Neural progenitor cell (in vitro differentiated cells): Measurements from ENCODE around the gene C1orf21. TPM values are rescaled to one million over a fixed set of nuclear protein-coding genes. Genes with fewer than 3 reads are reported as not detected.

Experiments
- DNase-seq: peaks from one replicate; pipeline ENCODE4 v3.0.0-alpha.2; 2016; ENCODE audit warnings: low spot score
- H2AFZ ChIP-seq: fragments of 200-600 bp; sonication (generic); replicated peaks from 2 replicates; pipeline ENCODE4 v1.6.1; 2016; ENCODE audit warnings: antibody characterized with exemption
- H3F3A ChIP-seq: fragments of 200-600 bp; sonication (generic); 2 replicates; pipeline ENCODE4 v1.6.1; 2016; ENCODE audit warnings: antibody characterized with exemption, low read depth
- H3K27ac ChIP-seq: fragments of 200-600 bp; sonication (generic); 2 replicates; pipeline ENCODE4 v1.5.1; 2016; ENCODE audit warnings: mild to moderate bottlenecking
- H3K27me3 ChIP-seq: fragments of 200-600 bp; sonication (generic); 2 replicates; pipeline ENCODE4 v1.6.1; 2016; ENCODE audit warnings: mild to moderate bottlenecking, moderate library complexity
- H3K36me3 ChIP-seq: fragments of 200-600 bp; sonication (generic); 2 replicates; pipeline ENCODE4 v1.5.1; 2016
- H3K4me1 ChIP-seq: fragments of 200-600 bp; sonication (generic); 2 replicates; pipeline ENCODE4 v1.6.1; 2016; ENCODE audit warnings: mixed run types
- H3K4me2 ChIP-seq: fragments of 200-600 bp; sonication (generic); 2 replicates; pipeline ENCODE4 v1.6.1; 2016
- H3K4me3 ChIP-seq: fragments of 200-600 bp; sonication (generic); 2 replicates; pipeline ENCODE4 v1.5.1; 2016
- H3K79me2 ChIP-seq: fragments of 200-600 bp; sonication (generic); 2 replicates; pipeline ENCODE4 v1.6.1; 2016; ENCODE audit warnings: low read depth
- H3K9ac ChIP-seq: fragments of 200-600 bp; sonication (generic); 2 replicates; pipeline ENCODE4 v1.6.1; 2016
- H3K9me3 ChIP-seq: fragments of 200-600 bp; sonication (generic); 2 replicates; pipeline ENCODE4 v1.5.1; 2016; ENCODE audit warnings: low read depth
- H4K20me1 ChIP-seq: fragments of 200-600 bp; sonication (generic); 2 replicates; pipeline ENCODE4 v1.6.1; 2016; ENCODE audit warnings: low read depth
- H3K27ac Mint-ChIP-seq: 3 replicates; pipeline ENCODE4 v1.8.0; 2021; ENCODE audit warnings: mixed read lengths
- H3K27me3 Mint-ChIP-seq: 2 replicates; pipeline ENCODE4 v1.8.0; 2022; ENCODE audit warnings: low read depth, mild to moderate bottlenecking, inconsistent platforms, moderate library complexity, mixed read lengths; ENCODE audit not compliant: insufficient read depth
- H3K36me3 Mint-ChIP-seq: 3 replicates; pipeline ENCODE4 v1.8.0; 2021; ENCODE audit warnings: mixed read lengths
- H3K4me1 Mint-ChIP-seq: 3 replicates; pipeline ENCODE4 v1.8.0; 2021; ENCODE audit warnings: mixed read lengths
- H3K4me3 Mint-ChIP-seq: 3 replicates; pipeline ENCODE4 v1.8.0; 2021; ENCODE audit warnings: mild to moderate bottlenecking, moderate library complexity, mixed read lengths
- H3K9me3 Mint-ChIP-seq: 3 replicates; pipeline ENCODE4 v1.8.0; 2020; ENCODE audit warnings: mixed read lengths
- CTCF ChIP-seq: fragments of 200-600 bp; sonication (generic); IDR thresholded peaks from 2 replicates; pipeline ENCODE4 v1.5.1; 2017; ENCODE audit warnings: antibody characterized with exemption, mild to moderate bottlenecking
- EZH2 ChIP-seq: fragments of 200-600 bp; sonication (generic); IDR thresholded peaks from 2 replicates; pipeline ENCODE4 v1.6.1; 2017; ENCODE audit warnings: antibody characterized with exemption, mild to moderate bottlenecking, moderate library complexity
- EZH2phosphoT487 ChIP-seq: fragments of 200-600 bp; sonication (generic); IDR thresholded peaks from 2 replicates; pipeline ENCODE4 v1.6.1; 2017; ENCODE audit warnings: antibody characterized with exemption
- total RNA-seq: library from RNA; depleted of rRNA; stranded (reverse); fragments of >200 nt; gene quantifications from 2 replicates; pipeline ENCODE4 v1.2.3, GENCODE V29; 2015; ENCODE audit warnings: low replicate concordance

C1orf21 gene
- total RNA-seq, 1 donor from 2014 or later = 117 TPM

DNA sequence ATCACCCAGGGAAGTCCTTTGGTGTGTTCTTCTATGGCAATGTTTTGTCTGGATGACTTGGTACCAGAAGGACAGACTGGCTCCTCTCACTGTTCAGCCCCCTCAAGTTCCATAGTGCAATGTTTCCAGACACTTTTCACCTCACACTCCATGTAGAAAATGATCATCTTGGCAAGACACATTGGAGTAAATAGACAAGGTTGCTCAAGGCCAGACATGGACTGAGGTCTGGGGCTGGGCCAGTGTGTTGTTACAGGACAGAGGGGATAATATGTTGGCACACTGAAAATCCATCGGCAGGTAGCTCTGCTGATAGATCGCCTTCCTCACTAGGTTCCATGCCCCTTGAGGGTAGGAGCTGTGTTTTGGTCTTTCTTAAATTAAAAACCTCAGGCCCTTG is 51.5 kb downstream of the C1orf21 start:
- Mint-ChIP-seq H3K4me3 (no peak overlapping the region), H3K27ac (peak overlapping the region; percentile 38), H3K4me1 (no peaks in the 10 kb centered on the region), H3K36me3 (peaks cover 6% of the 10 kb centered on the region), H3K9me3 (peaks cover 7% of the 10 kb centered on the region), H3K27me3 (peaks cover 2% of the 10 kb centered on the region)
- Histone ChIP-seq H3K4me3 (no peak overlapping the region), H2AFZ (no peak overlapping the region), H3K9me3 (no peaks in the 10 kb centered on the region), H3K27me3 (no peaks in the 10 kb centered on the region), H3K4me1 (no peaks in the 10 kb centered on the region), H3K27ac (no peak overlapping the region), H3K79me2 (peaks cover 97% of the 10 kb centered on the region), H3K36me3 (no peaks in the 10 kb centered on the region), H3F3A (no peaks in the 10 kb centered on the region), H3K4me2 (no peak overlapping the region), H3K9ac (no peak overlapping the region), H4K20me1 (peaks cover 9% of the 10 kb centered on the region)
- DNase-seq = no peak
- TF ChIP-seq EZH2phosphoT487 (no peak), CTCF (no peak), EZH2 (no peak)

DNA sequence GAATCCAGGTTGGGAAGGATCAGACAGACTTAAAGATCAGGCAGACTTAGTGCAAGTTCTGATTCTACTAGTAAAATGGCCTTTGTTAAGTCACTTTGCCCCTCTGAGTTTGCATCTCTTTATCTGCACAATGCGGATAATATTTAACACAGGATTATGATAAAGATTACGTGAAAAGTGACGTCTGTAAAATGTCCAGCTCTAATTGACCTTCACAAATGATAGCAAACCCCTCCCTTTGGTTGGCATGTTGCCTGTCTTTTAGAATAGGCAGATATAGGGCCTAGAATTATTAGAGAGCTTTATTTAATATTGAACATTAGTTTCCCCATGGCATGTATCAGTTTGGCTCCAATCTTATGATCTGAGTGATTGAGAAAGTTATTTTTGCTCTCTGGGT is 55.4 kb downstream of the C1orf21 start:
- Mint-ChIP-seq H3K27ac (no peak overlapping the region), H3K36me3 (peaks cover 6% of the 10 kb centered on the region), H3K4me3 (no peak overlapping the region), H3K9me3 (peaks cover 7% of the 10 kb centered on the region), H3K4me1 (no peaks in the 10 kb centered on the region), H3K27me3 (peaks cover 2% of the 10 kb centered on the region)
- H4K20me1 ChIP-seq = peaks cover 4% of the 10 kb centered on the region
- H3K4me1 ChIP-seq = peaks cover 5% of the 10 kb centered on the region
- DNase-seq = no peak
- H3K9me3 ChIP-seq = no peaks in the 10 kb centered on the region
- H3K4me3 ChIP-seq = no peak overlapping the region
- no peak overlapping the region for H3K4me2 ChIP-seq
- H3K79me2 ChIP-seq = peaks cover 97% of the 10 kb centered on the region
- H3K27me3 ChIP-seq = no peaks in the 10 kb centered on the region
- H3F3A ChIP-seq = no peaks in the 10 kb centered on the region
- H3K36me3 ChIP-seq = no peaks in the 10 kb centered on the region
- H3K9ac ChIP-seq = no peak overlapping the region
- TF ChIP-seq EZH2phosphoT487 = no peak
- no peak for TF ChIP-seq EZH2
- no peak for TF ChIP-seq CTCF
- H2AFZ ChIP-seq = no peak overlapping the region
- no peak overlapping the region for H3K27ac ChIP-seq

- no peaks in the 10 kb centered on the region for H3K36me3 ChIP-seq
- H3K4me3 Mint-ChIP-seq = no peak overlapping the region
- DNase-seq = no peak
- H3K4me1 Mint-ChIP-seq = no peaks in the 10 kb centered on the region
- H3K4me1 ChIP-seq = peaks cover 5% of the 10 kb centered on the region
- H3K27me3 Mint-ChIP-seq = peaks cover 2% of the 10 kb centered on the region
- no peak overlapping the region for H3K27ac ChIP-seq
- H3K4me3 ChIP-seq = no peak overlapping the region
- H2AFZ ChIP-seq = no peak overlapping the region
- no peak overlapping the region for H3K27ac Mint-ChIP-seq
- no peaks in the 10 kb centered on the region for H3K27me3 ChIP-seq
- no peak overlapping the region for H3K9ac ChIP-seq
- TF ChIP-seq EZH2phosphoT487 = no peak
- TF ChIP-seq CTCF = no peak
- TF ChIP-seq EZH2 = no peak
- H3K4me2 ChIP-seq = no peak overlapping the region
- H3K36me3 Mint-ChIP-seq = peaks cover 5% of the 10 kb centered on the region
- peaks cover 6% of the 10 kb centered on the region for H3K9me3 Mint-ChIP-seq
- H3F3A ChIP-seq = no peaks in the 10 kb centered on the region
- H4K20me1 ChIP-seq = peaks cover 4% of the 10 kb centered on the region
- no peaks in the 10 kb centered on the region for H3K9me3 ChIP-seq
- peaks cover 99% of the 10 kb centered on the region for H3K79me2 ChIP-seq
These were observed 56.4 kb downstream of the C1orf21 start for GRCh38 chr1:184443201-184443600.
